ENCODE measurements around the gene DHRS9. TPM values are rescaled to one million over a fixed set of nuclear protein-coding genes. Genes with fewer than 3 reads are reported as not detected.

DHRS9 gene
- total RNA-seq, 4 donors from 2014 or later = 4.3 to 130 (median 18.8) TPM

DNA sequence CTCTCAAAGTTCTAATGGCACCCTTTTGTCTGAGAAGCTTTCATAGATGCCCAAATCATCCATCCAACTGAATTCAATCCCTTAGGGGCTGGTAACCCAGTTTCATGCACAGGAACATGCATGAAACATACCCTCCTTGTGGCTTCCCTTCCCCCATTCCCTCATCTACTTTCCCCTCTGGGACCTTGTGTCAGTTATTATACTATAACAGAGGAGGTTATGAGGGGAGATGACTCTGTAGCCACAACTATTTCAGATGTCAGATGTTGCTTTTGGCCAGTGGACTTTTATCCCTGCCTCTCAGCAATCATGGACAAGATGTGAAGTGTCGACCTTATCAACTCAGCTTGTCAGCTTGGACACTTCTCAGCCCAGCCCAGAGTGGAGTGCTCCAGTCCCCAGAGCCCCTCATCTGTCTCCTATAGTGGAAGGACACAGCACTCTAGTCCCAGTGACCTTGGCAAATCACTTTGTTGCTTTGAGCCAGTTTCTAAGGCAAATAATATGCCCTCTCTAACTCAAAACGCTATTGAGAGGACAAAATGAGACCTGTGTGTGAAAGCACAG lies 8.4 kb downstream of the DHRS9 start:
- TF ChIP-seq, protein P1, sequence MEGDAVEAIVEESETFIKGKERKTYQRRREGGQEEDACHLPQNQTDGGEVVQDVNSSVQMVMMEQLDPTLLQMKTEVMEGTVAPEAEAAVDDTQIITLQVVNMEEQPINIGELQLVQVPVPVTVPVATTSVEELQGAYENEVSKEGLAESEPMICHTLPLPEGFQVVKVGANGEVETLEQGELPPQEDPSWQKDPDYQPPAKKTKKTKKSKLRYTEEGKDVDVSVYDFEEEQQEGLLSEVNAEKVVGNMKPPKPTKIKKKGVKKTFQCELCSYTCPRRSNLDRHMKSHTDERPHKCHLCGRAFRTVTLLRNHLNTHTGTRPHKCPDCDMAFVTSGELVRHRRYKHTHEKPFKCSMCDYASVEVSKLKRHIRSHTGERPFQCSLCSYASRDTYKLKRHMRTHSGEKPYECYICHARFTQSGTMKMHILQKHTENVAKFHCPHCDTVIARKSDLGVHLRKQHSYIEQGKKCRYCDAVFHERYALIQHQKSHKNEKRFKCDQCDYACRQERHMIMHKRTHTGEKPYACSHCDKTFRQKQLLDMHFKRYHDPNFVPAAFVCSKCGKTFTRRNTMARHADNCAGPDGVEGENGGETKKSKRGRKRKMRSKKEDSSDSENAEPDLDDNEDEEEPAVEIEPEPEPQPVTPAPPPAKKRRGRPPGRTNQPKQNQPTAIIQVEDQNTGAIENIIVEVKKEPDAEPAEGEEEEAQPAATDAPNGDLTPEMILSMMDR (IDR thresholded peaks at IDR 0.05; ENCODE audit: low read depth) = no peak

- TF ChIP-seq, protein P1 (IDR thresholded peaks at IDR 0.05; ENCODE audit: low read depth) = no peak
Observed at GRCh38 chr2:169080250-169081069, 11.1 kb downstream of the DHRS9 start.

DNA sequence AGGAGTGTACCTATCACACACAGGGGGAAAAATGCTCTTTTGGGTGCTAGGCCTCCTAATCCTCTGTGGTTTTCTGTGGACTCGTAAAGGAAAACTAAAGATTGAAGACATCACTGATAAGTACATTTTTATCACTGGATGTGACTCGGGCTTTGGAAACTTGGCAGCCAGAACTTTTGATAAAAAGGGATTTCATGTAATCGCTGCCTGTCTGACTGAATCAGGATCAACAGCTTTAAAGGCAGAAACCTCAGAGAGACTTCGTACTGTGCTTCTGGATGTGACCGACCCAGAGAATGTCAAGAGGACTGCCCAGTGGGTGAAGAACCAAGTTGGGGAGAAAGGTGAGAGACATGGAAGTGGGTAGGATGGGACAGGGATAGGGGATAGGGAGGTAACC lies 12.2 kb downstream of the DHRS9 start:
- TF ChIP-seq, protein P1 (IDR thresholded peaks at IDR 0.05; ENCODE audit: low read depth) = no peak

DNA sequence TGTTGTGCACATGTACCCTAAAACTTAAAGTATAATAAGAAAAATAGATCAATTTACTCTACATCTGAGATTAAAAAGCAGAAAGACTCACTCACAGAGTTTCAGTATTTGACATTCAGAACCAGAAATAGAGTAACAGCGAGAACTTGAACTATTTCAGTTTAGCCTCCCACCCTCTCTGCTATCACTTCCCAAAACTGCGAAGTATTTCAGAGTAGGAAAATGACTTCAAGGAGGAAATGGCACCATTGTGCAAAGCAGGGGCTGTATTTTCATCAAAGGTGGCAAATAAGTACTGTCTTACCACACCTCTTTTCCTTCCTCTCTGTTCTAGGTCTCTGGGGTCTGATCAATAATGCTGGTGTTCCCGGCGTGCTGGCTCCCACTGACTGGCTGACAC lies 13.6 kb downstream of the DHRS9 start:
- TF ChIP-seq, protein P1 (IDR thresholded peaks at IDR 0.05; ENCODE audit: low read depth) = no peak

- TF ChIP-seq, protein P1 (IDR thresholded peaks at IDR 0.05; ENCODE audit: low read depth) = no peak
Observed at GRCh38 chr2:169086893-169087467, 17.6 kb downstream of the DHRS9 start.

- TF ChIP-seq, protein P1 (IDR thresholded peaks at IDR 0.05; ENCODE audit: low read depth) = no peak
Observed at GRCh38 chr2:169087757-169088379, 18.5 kb downstream of the DHRS9 start.

GRCh38 chr2:169089182-169089581 lies 19.8 kb downstream of the DHRS9 start:
- TF ChIP-seq, protein P1 (IDR thresholded peaks at IDR 0.05; ENCODE audit: low read depth) = no peak

Measured in subcutaneous adipose tissue (tissue), 4 donors.